ENCODE results near the gene CC2D2B. TPM values are rescaled to one million over a fixed set of nuclear protein-coding genes. Genes with fewer than 3 reads are reported as not detected.

CC2D2B gene
- total and polyA plus RNA-seq, 2 of the 13 experiments (the other 11 are each of a cell fraction or from before 2014, with no cell fraction given), result 0.20 TPM; not detected in 1

DNA sequence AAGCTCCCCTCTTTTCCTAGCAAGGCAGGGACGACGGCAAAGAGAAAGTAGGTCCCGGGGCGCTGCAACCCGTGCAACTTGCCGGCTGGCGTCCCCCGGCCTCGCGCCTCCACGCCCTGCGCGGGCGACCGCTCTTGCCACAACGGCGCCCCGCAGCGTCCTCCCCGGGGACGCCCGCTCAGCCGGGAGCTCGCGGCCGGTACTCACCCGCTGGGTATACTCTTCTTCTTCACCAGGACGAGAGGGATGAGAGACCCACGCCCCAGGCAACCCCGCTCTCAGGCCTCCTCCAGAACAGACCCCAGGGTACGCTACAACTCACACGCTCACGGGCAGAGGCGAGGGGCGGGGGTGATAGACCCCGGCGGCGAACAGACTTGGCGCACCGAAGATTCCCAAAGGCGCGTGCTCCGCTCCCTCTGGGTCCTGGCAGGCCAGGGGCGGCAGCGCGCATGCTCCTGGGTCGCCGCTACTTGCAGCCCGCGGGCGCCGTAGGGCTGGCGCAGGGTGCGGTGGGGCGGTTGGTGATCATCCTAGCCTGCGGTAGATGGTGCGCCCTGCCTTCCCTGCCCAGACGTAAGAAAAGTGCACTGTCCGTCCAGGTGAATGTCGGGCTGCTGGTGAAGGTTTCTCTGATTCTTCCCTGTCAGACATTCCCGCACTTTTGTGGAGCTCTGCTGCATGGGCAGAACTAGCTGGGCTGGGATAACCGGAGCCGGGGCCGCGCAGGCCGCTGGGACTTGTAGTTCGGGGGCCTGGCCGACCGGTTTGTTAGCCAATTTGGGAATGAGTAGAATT, at the start of gene CC2D2B (continued):
- TF ChIP-seq SALL1 (CRISPR knock-in tag; IDR thresholded peaks at IDR 0.05) (peak; percentile 64; the same call in 1 of the 2 replicates), MEIS2 (CRISPR knock-in tag; IDR thresholded peaks at IDR 0.05) (0 out of 2 replicates have a peak, but pooled peaks have one; percentile 19), TMF1 (CRISPR knock-in tag; IDR thresholded peaks at IDR 0.05; ENCODE audit: low read depth) (peak; percentile 62; the same call in 1 of the 2 replicates), RAD51 (IDR thresholded peaks at IDR 0.05; ENCODE audit: borderline replicate concordance) (no peak), ZNF724P (CRISPR knock-in tag; IDR thresholded peaks at IDR 0.05; ENCODE audit: borderline replicate concordance) (peak; percentile 72), REPIN1 (CRISPR knock-in tag; IDR thresholded peaks at IDR 0.05; ENCODE audit: borderline replicate concordance, low read depth) (peak; percentile 71), MTA1 (CRISPR knock-in tag; IDR thresholded peaks at IDR 0.05; ENCODE audit: borderline replicate concordance) (peak; percentile 32; the same call in 1 of the 2 replicates), ZNF382 (CRISPR knock-in tag; IDR thresholded peaks at IDR 0.05; ENCODE audit: borderline replicate concordance) (no peak), NR2F6 (IDR thresholded peaks at IDR 0.05) (no peak), NR2F6 (CRISPR knock-in tag; IDR thresholded peaks at IDR 0.05) (no peak)
- TF ChIP-seq, protein P1, sequence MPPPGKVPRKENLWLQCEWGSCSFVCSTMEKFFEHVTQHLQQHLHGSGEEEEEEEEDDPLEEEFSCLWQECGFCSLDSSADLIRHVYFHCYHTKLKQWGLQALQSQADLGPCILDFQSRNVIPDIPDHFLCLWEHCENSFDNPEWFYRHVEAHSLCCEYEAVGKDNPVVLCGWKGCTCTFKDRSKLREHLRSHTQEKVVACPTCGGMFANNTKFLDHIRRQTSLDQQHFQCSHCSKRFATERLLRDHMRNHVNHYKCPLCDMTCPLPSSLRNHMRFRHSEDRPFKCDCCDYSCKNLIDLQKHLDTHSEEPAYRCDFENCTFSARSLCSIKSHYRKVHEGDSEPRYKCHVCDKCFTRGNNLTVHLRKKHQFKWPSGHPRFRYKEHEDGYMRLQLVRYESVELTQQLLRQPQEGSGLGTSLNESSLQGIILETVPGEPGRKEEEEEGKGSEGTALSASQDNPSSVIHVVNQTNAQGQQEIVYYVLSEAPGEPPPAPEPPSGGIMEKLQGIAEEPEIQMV (CRISPR knock-in tag; IDR thresholded peaks at IDR 0.05; ENCODE audit: low read depth), result no peak; the same call in 1 of the 2 replicates
- TF ChIP-seq, protein P2, sequence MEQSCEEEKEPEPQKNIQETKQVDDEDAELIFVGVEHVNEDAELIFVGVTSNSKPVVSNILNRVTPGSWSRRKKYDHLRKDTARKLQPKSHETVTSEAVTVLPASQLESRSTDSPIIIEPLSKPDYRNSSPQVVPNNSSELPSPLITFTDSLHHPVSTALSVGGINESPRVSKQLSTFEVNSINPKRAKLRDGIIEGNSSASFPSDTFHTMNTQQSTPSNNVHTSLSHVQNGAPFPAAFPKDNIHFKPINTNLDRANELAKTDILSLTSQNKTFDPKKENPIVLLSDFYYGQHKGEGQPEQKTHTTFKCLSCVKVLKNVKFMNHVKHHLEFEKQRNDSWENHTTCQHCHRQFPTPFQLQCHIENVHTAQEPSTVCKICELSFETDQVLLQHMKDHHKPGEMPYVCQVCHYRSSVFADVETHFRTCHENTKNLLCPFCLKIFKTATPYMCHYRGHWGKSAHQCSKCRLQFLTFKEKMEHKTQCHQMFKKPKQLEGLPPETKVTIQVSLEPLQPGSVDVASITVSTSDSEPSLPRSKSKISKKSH (CRISPR knock-in tag; IDR thresholded peaks at IDR 0.05; ENCODE audit: borderline replicate concordance), result peak; percentile 97; the same call in 1 of the 2 replicates
- TF ChIP-seq, protein P3, sequence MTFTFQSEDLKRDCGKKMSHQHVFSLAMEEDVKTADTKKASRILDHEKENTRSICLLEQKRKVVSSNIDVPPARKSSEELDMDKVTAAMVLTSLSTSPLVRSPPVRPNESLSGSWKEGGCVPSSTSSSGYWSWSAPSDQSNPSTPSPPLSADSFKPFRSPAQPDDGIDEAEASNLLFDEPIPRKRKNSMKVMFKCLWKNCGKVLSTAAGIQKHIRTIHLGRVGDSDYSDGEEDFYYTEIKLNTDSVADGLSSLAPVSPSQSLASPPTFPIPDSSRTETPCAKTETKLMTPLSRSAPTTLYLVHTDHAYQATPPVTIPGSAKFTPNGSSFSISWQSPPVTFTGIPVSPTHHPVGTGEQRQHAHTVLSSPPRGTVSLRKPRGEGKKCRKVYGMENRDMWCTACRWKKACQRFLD (CRISPR knock-in tag; IDR thresholded peaks at IDR 0.05; ENCODE audit: borderline replicate concordance), result no peak
- TF ChIP-seq, protein P4, sequence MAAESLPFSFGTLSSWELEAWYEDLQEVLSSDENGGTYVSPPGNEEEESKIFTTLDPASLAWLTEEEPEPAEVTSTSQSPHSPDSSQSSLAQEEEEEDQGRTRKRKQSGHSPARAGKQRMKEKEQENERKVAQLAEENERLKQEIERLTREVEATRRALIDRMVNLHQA (CRISPR knock-in tag; IDR thresholded peaks at IDR 0.05), result no peak
- TF ChIP-seq, protein P5, sequence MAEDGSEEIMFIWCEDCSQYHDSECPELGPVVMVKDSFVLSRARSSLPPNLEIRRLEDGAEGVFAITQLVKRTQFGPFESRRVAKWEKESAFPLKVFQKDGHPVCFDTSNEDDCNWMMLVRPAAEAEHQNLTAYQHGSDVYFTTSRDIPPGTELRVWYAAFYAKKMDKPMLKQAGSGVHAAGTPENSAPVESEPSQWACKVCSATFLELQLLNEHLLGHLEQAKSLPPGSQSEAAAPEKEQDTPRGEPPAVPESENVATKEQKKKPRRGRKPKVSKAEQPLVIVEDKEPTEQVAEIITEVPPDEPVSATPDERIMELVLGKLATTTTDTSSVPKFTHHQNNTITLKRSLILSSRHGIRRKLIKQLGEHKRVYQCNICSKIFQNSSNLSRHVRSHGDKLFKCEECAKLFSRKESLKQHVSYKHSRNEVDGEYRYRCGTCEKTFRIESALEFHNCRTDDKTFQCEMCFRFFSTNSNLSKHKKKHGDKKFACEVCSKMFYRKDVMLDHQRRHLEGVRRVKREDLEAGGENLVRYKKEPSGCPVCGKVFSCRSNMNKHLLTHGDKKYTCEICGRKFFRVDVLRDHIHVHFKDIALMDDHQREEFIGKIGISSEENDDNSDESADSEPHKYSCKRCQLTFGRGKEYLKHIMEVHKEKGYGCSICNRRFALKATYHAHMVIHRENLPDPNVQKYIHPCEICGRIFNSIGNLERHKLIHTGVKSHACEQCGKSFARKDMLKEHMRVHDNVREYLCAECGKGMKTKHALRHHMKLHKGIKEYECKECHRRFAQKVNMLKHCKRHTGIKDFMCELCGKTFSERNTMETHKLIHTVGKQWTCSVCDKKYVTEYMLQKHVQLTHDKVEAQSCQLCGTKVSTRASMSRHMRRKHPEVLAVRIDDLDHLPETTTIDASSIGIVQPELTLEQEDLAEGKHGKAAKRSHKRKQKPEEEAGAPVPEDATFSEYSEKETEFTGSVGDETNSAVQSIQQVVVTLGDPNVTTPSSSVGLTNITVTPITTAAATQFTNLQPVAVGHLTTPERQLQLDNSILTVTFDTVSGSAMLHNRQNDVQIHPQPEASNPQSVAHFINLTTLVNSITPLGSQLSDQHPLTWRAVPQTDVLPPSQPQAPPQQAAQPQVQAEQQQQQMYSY (CRISPR knock-in tag; IDR thresholded peaks at IDR 0.05), result no peak; the same call in 1 of the 2 replicates
- TF ChIP-seq, protein P6, sequence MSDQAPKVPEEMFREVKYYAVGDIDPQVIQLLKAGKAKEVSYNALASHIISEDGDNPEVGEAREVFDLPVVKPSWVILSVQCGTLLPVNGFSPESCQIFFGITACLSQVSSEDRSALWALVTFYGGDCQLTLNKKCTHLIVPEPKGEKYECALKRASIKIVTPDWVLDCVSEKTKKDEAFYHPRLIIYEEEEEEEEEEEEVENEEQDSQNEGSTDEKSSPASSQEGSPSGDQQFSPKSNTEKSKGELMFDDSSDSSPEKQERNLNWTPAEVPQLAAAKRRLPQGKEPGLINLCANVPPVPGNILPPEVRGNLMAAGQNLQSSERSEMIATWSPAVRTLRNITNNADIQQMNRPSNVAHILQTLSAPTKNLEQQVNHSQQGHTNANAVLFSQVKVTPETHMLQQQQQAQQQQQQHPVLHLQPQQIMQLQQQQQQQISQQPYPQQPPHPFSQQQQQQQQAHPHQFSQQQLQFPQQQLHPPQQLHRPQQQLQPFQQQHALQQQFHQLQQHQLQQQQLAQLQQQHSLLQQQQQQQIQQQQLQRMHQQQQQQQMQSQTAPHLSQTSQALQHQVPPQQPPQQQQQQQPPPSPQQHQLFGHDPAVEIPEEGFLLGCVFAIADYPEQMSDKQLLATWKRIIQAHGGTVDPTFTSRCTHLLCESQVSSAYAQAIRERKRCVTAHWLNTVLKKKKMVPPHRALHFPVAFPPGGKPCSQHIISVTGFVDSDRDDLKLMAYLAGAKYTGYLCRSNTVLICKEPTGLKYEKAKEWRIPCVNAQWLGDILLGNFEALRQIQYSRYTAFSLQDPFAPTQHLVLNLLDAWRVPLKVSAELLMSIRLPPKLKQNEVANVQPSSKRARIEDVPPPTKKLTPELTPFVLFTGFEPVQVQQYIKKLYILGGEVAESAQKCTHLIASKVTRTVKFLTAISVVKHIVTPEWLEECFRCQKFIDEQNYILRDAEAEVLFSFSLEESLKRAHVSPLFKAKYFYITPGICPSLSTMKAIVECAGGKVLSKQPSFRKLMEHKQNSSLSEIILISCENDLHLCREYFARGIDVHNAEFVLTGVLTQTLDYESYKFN (CRISPR knock-in tag; conservative IDR thresholded peaks at IDR 0.05), result no peak
